DND-41 (cell line): ENCODE measurements around the gene UFSP2.
A peak's percentile ranks its signal among the peaks of the same experiment; 100 is the strongest.

ENCODE experiments used
- ATAC-seq: fragments of 200-7000 bp; cut with Tn5 transposase; 3 replicates; pipeline ENCODE4 v1.9.1; 2021; ENCODE audit warnings: low read depth; ENCODE audit not compliant: insufficient read depth
- DNase-seq: peaks from one replicate; pipeline ENCODE4 v3.0.0-alpha.2; 2020
- H2AFZ ChIP-seq: 2 replicates; pipeline ENCODE4 v1.6.0; 2012; ENCODE audit warnings: low read depth, low read length
- H3K27ac ChIP-seq: 2 replicates; pipeline ENCODE4 v1.5.1; 2012; ENCODE audit warnings: low read length, inconsistent platforms
- H3K27me3 ChIP-seq: fragments of 200-600 bp; sonication (generic); 2 replicates; pipeline ENCODE4 v1.6.0; 2012; ENCODE audit warnings: low read length, mild to moderate bottlenecking, inconsistent platforms; ENCODE audit not compliant: insufficient read depth, poor library complexity
- H3K36me3 ChIP-seq: 2 replicates; pipeline ENCODE4 v1.5.1; 2012; ENCODE audit warnings: low read length, inconsistent platforms; ENCODE audit not compliant: insufficient read depth
- H3K4me1 ChIP-seq: 2 replicates; pipeline ENCODE4 v1.5.1; 2012; ENCODE audit warnings: mild to moderate bottlenecking, low read length; ENCODE audit not compliant: insufficient read depth
- H3K4me2 ChIP-seq: 2 replicates; pipeline ENCODE4 v1.6.0; 2012; ENCODE audit warnings: mild to moderate bottlenecking, moderate library complexity, low read length, inconsistent platforms; ENCODE audit not compliant: insufficient read depth
- H3K4me3 ChIP-seq, 2 experiments: fragments of 200-600 bp in 1 of 2; shearing (Covaris generic) in 1 of 2; 2 replicates each; pipeline ENCODE4 v1.5.1; 2012 to 2016; ENCODE audit warnings: inconsistent platforms in 2 of 2, low read length in 2 of 2, mild to moderate bottlenecking in 2 of 2, low read depth in 1 of 2, moderate library complexity in 1 of 2
- H3K79me2 ChIP-seq: 2 replicates; pipeline ENCODE4 v1.6.0; 2012; ENCODE audit warnings: low read length, inconsistent platforms; ENCODE audit not compliant: insufficient read depth
- H3K9ac ChIP-seq: 2 replicates; pipeline ENCODE4 v1.6.0; 2012; ENCODE audit warnings: low read depth, mild to moderate bottlenecking, inconsistent platforms, low read length, moderate library complexity
- H3K9me3 ChIP-seq: 2 replicates; pipeline ENCODE4 v1.5.1; 2012; ENCODE audit warnings: low read length, moderate library complexity, mild to moderate bottlenecking, inconsistent platforms; ENCODE audit not compliant: insufficient read depth, severe bottlenecking
- H4K20me1 ChIP-seq: 2 replicates; pipeline ENCODE4 v1.6.0; 2012; ENCODE audit warnings: low read length; ENCODE audit not compliant: insufficient read depth
- EZH2 ChIP-seq: IDR thresholded peaks from 3 replicates; pipeline ENCODE4 v1.6.1; 2012; ENCODE audit warnings: borderline replicate concordance, low read depth, mild to moderate bottlenecking, moderate library complexity, low read length, inconsistent platforms; ENCODE audit not compliant: severe bottlenecking
- TF ChIP-seq, protein P1 (sequence below): IDR thresholded peaks from 2 replicates; pipeline ENCODE4 v1.5.1; 2012; ENCODE audit warnings: borderline replicate concordance, low read length, moderate library complexity, mild to moderate bottlenecking; ENCODE audit not compliant: poor library complexity, severe bottlenecking; ENCODE audit errors: extremely low read depth

The UFSP2 gene, protein sequence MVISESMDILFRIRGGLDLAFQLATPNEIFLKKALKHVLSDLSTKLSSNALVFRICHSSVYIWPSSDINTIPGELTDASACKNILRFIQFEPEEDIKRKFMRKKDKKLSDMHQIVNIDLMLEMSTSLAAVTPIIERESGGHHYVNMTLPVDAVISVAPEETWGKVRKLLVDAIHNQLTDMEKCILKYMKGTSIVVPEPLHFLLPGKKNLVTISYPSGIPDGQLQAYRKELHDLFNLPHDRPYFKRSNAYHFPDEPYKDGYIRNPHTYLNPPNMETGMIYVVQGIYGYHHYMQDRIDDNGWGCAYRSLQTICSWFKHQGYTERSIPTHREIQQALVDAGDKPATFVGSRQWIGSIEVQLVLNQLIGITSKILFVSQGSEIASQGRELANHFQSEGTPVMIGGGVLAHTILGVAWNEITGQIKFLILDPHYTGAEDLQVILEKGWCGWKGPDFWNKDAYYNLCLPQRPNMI

DNA sequence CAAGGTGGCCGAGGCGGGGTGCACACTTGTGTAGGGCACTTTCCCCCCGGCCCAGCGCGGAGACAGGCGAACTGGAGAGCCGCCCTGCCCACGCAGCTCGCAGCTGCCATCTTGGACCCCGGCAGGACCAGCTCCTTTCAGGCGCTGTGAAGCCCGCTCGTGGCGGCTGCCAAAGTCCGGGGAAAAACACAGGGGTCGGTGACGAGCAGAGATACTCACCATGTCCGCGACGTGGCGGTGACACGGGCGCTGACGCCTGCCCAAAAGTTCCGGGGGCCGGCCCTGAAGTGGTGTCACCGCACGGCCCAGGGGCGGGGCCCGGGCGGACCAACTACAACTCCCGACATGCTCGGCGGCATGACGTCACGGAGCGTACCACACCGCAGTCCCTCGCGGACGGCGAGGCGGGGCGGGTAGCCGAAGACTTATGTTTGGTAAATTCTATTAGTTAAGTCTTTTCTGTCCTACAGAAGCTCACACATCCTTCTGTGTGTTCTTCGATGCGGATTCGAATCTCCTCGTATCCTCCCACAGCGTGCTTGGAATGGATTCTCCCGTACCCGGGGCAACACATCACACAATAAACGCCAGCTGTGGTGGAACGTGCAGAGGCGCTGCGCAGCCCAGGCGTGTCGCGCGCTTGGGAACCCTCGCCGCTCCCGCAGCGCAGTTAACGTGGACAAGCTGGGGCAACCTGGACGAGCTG lies at the start of gene UFSP2:
UFSP2 (minus strand) TSS at position 318 of the 706 bp plus-strand sequence; CDS start at position 222, 96 bp downstream.
- TF ChIP-seq EZH2, result no peak
- TF ChIP-seq, protein P1, sequence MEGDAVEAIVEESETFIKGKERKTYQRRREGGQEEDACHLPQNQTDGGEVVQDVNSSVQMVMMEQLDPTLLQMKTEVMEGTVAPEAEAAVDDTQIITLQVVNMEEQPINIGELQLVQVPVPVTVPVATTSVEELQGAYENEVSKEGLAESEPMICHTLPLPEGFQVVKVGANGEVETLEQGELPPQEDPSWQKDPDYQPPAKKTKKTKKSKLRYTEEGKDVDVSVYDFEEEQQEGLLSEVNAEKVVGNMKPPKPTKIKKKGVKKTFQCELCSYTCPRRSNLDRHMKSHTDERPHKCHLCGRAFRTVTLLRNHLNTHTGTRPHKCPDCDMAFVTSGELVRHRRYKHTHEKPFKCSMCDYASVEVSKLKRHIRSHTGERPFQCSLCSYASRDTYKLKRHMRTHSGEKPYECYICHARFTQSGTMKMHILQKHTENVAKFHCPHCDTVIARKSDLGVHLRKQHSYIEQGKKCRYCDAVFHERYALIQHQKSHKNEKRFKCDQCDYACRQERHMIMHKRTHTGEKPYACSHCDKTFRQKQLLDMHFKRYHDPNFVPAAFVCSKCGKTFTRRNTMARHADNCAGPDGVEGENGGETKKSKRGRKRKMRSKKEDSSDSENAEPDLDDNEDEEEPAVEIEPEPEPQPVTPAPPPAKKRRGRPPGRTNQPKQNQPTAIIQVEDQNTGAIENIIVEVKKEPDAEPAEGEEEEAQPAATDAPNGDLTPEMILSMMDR, result no peak
- H3K4me3 ChIP-seq, result peak within 1 kb of the TSS; percentile 89 to 98
- peaks cover 32% of the 10 kb centered on the region for H3K4me1 ChIP-seq
- peak within 1 kb of the TSS; percentile 83 for H3K9ac ChIP-seq
- peak; percentile 81 for DNase-seq
- peaks cover 29% of the 10 kb centered on the region for H3K79me2 ChIP-seq
- H3K4me2 ChIP-seq, result peak within 1 kb of the TSS; percentile 94
- no peaks in the 10 kb centered on the region for H4K20me1 ChIP-seq
- H2AFZ ChIP-seq, result peak within 1 kb of the TSS; percentile 99
- H3K27ac ChIP-seq, result peak within 1 kb of the TSS; percentile 95
- H3K27me3 ChIP-seq, result no peaks in the 10 kb centered on the region
- H3K36me3 ChIP-seq, result peaks cover 13% of the 10 kb centered on the region
- ATAC-seq, result peak; percentile 91
- H3K9me3 ChIP-seq, result no peaks in the 10 kb centered on the region

DNA sequence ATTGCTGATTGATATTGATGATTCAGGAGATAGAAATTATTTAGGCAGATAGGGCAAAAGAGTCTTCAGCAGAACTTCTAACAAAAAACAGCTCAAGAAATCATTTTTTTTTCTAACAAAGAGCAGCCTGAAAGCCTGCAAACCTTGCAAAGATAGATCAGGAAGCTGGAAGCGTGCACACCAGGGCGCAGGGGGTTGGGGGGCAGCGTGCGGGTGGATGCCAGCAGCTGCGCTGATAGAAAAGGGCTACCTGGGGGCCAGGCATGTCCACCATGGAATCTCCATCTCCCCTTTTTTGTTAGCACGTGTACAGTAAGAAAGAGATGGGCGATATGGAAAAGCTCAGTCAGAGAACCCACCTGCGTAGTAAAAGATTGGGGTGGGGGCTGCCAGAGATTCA lies 47.5 kb upstream of the UFSP2 start:
- Histone ChIP-seq H3K36me3 (no peaks in the 10 kb centered on the region), H3K27ac (no peak overlapping the region), H3K27me3 (no peaks in the 10 kb centered on the region), H3K9ac (no peak overlapping the region), H4K20me1 (no peaks in the 10 kb centered on the region), H3K4me1 (no peaks in the 10 kb centered on the region), H2AFZ (no peak overlapping the region), H3K4me2 (no peak overlapping the region), H3K9me3 (no peaks in the 10 kb centered on the region), H3K4me3 (no peak overlapping the region), H3K79me2 (no peaks in the 10 kb centered on the region)
- no peak for TF ChIP-seq EZH2
- TF ChIP-seq, protein P1, result no peak
- ATAC-seq (no peak), DNase-seq (no peak)

DNA sequence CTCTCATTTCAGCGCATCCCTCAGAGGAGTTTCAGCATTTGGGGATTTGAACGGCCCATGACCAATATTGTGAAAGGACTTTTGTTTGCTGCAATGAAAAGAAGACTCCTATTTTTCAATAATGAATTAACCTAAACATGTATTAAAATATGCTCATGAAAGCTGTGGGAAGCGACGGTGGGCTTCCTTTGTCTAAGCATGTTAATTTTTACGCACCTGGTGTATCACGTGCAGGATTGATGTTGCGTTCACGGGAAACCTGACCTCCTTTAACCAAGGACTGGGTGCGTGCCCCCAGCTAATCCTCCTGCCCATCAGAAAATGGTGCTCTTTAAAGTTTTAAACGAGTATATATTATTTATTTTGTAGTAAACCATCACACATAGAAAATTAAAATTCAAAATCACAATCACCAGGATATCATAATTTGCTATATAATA lies 46.4 kb upstream of the UFSP2 start:
- H3K4me2 ChIP-seq, result no peak overlapping the region
- no peak for TF ChIP-seq EZH2
- TF ChIP-seq, protein P1, result no peak

More for the DNA sequence above, 46.4 kb upstream of the UFSP2 start:
- Histone ChIP-seq H4K20me1 (no peaks in the 10 kb centered on the region), H3K9me3 (no peaks in the 10 kb centered on the region), H3K79me2 (no peaks in the 10 kb centered on the region), H3K27ac (no peak overlapping the region), H3K9ac (no peak overlapping the region), H3K36me3 (no peaks in the 10 kb centered on the region), H3K4me3 (no peak overlapping the region), H3K27me3 (no peaks in the 10 kb centered on the region), H3K4me1 (no peaks in the 10 kb centered on the region), H2AFZ (no peak overlapping the region)
- ATAC-seq, result no peak
- DNase-seq, result no peak
